K562 (cell line): ENCODE results near the gene TAF12. TPM values are rescaled to one million over a fixed set of nuclear protein-coding genes. Genes with fewer than 3 reads are reported as not detected.

Experiments
- CBFB ChIP-seq: sonication (generic); formaldehyde crosslinking; IDR thresholded peaks from 2 replicates; pipeline ENCODE4 v1.4.0; 2020; ENCODE audit warnings: mild to moderate bottlenecking, missing genetic modification reagents
- FOXK1 ChIP-seq: sonication (generic); formaldehyde crosslinking; IDR thresholded peaks from 2 replicates; pipeline ENCODE4 v1.8.0; 2022; ENCODE audit warnings: missing genetic modification reagents, mild to moderate bottlenecking, borderline replicate concordance
- HDAC8 ChIP-seq: fragments of 450-650 bp; IDR thresholded peaks from 2 replicates; pipeline ENCODE4 v1.6.1; 2016; ENCODE audit warnings: mild to moderate bottlenecking, missing genetic modification characterization, moderate library complexity, missing compliant biosample characterization
- JUNB ChIP-seq: fragments of 450-650 bp; formaldehyde crosslinking; conservative IDR thresholded peaks from 2 replicates; pipeline ENCODE4 v1.4.0; 2020; ENCODE audit warnings: mild to moderate bottlenecking
- RFX1 ChIP-seq: fragments of 450-650 bp; IDR thresholded peaks from 2 replicates; pipeline ENCODE4 v1.6.1; 2016; ENCODE audit warnings: mild to moderate bottlenecking, moderate library complexity
- polyA plus RNA-seq, 8 experiments: library from polyadenylated mRNA; depleted of rRNA in 4 of 8; stranded (reverse) in 5 of 8; unstranded in 3 of 8; fragments of >200 nt; fragmentation: Nextera tagmentation in 2 of 8; fragmentation: Illumina TruSeq in 1 of 8; extraction: Ambion mirVana in 2 of 8; extraction: Trizol in 1 of 8; gene quantifications; 2 replicates each; pipeline versions ENCODE4 v1.2.1 to v1.2.3, GENCODE V29; 2011 to 2014; ENCODE audit warnings: inconsistent platforms in 1 of 8, missing spikeins in 1 of 8
- total RNA-seq, 7 experiments: library from RNA; depleted of rRNA in 6 of 7; stranded (reverse); fragments of >200 nt in 6 of 7; fragmentation: Illumina TruSeq in 2 of 7; extraction: Trizol in 2 of 7; gene quantifications; 2 replicates each; pipeline versions ENCODE4 v1.2.1 to v1.2.3, GENCODE V29; 2011 to 2021; ENCODE audit warnings: low replicate concordance in 1 of 7
- TF ChIP-seq, protein P1 (sequence below), 2 experiments: fragments of 450-650 bp; IDR thresholded peaks; 2 replicates each; pipeline ENCODE4 v1.6.1; 2016; ENCODE audit warnings: mild to moderate bottlenecking in 2 of 2, borderline replicate concordance in 1 of 2, low read depth in 1 of 2, moderate library complexity in 1 of 2
- TF ChIP-seq, protein P2 (sequence below): fragments of 450-650 bp; formaldehyde crosslinking; IDR thresholded peaks from 2 replicates; pipeline ENCODE4 v1.4.0; 2020; ENCODE audit warnings: mild to moderate bottlenecking, moderate library complexity
- TF ChIP-seq, protein P3 (sequence below): fragments of 450-650 bp; formaldehyde crosslinking; IDR thresholded peaks from 2 replicates; pipeline ENCODE4 v1.4.0; 2020; ENCODE audit warnings: mild to moderate bottlenecking
- TF ChIP-seq, protein P4 (sequence below): fragments of 250-450 bp; sonication (Bioruptor Pico); IDR thresholded peaks from 2 replicates; pipeline ENCODE4 v1.5.0; 2020; ENCODE audit warnings: mild to moderate bottlenecking

Gene TAF12
- total and polyA plus RNA-seq, 9 of the 15 experiments (the other 6 are each of a cell fraction or from before 2014, with no cell fraction given): 31.6 to 89.0 (median 50.5) TPM

DNA sequence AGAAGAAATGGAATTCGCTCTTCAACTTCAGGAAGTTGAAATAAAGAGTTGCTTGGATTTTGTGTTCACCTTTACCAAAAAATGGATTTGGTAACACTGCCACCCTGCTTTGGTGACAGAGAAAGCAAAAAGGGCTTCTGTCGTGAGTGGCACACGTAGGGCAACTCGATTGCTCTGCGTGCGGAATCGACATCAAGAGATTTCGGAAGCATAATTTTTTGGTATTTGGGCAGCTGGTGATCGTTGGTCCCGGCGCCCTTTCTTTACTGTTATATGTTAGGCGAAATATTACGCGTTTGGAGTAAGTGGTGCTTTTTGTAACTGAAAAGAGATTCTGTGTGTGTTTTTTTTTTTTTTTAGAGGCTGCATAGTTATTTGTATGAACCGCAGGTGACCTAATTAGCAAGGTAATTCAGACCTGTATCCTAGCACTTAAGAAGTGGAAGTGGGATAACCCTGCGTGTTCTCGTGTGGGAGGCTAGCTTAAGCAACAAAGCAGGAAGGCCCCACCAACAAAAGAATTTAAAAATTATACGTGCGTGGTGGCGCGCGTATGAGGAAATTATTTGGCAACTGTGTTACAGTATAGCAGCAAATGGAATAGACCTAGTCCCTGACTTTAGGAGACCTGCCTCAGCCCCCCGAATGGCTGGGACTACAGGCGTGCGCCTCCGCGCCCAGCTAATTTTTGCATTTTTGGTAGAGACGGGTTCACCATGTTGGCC is 5.8 kb upstream of the TAF12 start, which contains the start of gene RNU11 (continued):
- TF ChIP-seq, protein P1, sequence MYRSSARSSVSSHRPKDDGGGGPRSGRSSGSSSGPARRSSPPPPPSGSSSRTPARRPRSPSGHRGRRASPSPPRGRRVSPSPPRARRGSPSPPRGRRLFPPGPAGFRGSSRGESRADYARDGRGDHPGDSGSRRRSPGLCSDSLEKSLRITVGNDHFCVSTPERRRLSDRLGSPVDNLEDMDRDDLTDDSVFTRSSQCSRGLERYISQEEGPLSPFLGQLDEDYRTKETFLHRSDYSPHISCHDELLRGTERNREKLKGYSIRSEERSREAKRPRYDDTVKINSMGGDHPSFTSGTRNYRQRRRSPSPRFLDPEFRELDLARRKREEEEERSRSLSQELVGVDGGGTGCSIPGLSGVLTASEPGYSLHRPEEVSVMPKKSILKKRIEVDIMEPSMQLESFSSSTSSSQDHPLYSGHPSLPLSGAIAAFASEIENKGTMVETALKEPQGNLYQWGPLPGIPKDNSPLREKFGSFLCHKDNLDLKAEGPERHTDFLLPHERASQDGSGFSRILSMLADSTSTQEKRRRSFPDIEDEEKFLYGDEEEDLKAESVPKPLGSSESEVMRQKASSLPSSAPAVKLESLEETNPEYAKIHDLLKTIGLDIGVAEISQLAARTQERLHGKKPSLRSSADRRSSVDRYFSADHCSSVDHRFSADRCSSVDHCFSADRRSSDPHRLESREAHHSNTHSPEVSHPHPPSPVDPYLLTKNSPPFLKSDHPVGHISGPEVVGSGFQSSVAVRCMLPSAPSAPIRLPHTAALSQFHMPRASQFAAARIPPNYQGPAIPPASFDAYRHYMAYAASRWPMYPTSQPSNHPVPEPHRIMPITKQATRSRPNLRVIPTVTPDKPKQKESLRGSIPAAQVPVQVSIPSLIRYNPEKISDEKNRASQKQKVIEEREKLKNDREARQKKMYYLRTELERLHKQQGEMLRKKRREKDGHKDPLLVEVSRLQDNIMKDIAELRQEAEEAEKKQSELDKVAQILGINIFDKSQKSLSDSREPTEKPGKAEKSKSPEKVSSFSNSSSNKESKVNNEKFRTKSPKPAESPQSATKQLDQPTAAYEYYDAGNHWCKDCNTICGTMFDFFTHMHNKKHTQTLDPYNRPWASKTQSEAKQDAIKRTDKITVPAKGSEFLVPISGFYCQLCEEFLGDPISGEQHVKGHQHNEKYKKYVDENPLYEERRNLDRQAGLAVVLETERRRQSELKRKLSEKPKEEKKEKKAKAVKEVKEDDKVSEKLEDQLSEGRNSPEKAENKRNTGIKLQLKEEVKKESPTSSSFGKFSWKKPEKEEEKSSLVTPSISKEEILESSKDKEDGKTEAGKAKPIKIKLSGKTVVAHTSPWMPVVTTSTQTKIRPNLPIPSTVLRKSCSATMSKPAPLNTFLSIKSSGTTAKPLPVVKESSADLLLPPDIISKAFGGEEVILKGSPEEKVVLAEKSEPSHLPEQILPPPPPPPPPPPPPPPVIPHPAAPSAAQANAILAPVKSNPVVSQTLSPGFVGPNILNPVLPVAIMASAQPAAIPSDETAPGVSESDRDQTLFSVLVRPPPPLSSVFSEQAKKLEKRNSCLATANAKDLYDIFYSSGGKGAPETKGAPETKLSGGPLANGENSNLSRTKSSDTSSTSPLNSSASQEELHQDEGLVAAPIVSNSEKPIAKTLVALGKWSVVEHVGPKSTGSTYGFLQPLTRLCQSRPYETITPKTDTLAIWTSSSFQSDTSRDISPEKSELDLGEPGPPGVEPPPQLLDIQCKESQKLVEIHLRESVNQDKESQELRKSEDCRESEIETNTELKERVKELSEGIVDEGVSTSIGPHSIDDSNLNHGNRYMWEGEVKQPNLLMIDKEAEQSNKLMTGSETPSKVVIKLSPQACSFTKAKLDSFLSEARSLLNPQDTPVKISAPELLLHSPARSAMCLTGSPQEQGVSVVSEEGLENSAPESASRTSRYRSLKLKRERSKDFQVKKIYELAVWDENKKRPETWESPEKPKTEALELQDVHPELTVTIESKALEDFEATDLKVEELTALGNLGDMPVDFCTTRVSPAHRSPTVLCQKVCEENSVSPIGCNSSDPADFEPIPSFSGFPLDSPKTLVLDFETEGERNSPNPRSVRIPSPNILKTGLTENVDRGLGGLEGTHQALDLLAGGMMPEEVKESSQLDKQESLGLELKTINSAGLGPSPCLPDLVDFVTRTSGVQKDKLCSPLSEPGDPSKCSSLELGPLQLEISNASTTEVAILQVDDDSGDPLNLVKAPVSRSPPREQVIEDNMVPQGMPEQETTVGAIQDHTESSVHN (IDR thresholded peaks at IDR 0.05; ENCODE audit: borderline replicate concordance in 1 of 2, low read depth in 1 of 2): peak in 1 of 2 experiments; percentile 100; a peak in 3 of 4 replicates
- TF ChIP-seq FOXK1 (CRISPR knock-in tag) (peak; percentile 100), HDAC8 (tag) (no peak), JUNB (CRISPR knock-in tag) (peak; percentile 81), CBFB (CRISPR knock-in tag) (no peak), RFX1 (peak; percentile 65)
- TF ChIP-seq, protein P2, sequence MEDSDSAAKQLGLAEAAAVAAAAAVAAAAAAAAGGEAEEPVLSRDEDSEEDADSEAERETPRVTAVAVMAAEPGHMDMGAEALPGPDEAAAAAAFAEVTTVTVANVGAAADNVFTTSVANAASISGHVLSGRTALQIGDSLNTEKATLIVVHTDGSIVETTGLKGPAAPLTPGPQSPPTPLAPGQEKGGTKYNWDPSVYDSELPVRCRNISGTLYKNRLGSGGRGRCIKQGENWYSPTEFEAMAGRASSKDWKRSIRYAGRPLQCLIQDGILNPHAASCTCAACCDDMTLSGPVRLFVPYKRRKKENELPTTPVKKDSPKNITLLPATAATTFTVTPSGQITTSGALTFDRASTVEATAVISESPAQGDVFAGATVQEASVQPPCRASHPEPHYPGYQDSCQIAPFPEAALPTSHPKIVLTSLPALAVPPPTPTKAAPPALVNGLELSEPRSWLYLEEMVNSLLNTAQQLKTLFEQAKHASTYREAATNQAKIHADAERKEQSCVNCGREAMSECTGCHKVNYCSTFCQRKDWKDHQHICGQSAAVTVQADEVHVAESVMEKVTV (CRISPR knock-in tag): peak; percentile 95
- TF ChIP-seq, protein P3, sequence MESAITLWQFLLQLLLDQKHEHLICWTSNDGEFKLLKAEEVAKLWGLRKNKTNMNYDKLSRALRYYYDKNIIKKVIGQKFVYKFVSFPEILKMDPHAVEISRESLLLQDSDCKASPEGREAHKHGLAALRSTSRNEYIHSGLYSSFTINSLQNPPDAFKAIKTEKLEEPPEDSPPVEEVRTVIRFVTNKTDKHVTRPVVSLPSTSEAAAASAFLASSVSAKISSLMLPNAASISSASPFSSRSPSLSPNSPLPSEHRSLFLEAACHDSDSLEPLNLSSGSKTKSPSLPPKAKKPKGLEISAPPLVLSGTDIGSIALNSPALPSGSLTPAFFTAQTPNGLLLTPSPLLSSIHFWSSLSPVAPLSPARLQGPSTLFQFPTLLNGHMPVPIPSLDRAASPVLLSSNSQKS (CRISPR knock-in tag): peak; percentile 94; the same call in 1 of the 2 replicates
- TF ChIP-seq, protein P4, sequence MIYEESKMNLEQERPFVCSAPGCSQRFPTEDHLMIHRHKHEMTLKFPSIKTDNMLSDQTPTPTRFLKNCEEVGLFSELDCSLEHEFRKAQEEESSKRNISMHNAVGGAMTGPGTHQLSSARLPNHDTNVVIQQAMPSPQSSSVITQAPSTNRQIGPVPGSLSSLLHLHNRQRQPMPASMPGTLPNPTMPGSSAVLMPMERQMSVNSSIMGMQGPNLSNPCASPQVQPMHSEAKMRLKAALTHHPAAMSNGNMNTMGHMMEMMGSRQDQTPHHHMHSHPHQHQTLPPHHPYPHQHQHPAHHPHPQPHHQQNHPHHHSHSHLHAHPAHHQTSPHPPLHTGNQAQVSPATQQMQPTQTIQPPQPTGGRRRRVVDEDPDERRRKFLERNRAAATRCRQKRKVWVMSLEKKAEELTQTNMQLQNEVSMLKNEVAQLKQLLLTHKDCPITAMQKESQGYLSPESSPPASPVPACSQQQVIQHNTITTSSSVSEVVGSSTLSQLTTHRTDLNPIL (CRISPR knock-in tag): peak; percentile 93
